Measurements from ENCODE around the gene CCR5AS.
"Not testable (repeated sequence)": the region's sequence is repeated elsewhere in the genome, so short reads cannot be mapped to it uniquely, and the experiment has no call there.

Gene CCR5AS

DNA sequence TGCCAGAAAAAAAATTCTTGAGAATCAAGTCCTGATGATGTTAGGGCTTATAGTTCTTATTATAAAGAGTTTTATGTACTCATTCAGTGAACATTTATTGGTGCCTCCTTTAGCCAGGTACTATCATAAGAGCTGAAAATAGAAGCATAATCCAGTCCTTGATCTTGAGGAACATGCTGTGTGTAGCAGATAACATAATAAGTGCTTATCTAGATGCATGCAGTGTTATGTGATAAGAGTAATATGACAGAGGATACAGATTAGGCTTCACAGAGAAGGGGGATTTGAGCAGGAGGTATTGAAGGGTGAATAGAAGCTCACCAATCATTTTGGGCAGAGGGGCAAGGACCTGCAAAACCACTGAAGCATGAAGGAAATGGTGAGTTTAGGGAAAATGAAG is 51.9 kb downstream of the CCR5AS start:
- DNase-seq (ENCODE audit: low spot score) = no peak

GRCh38 chr3:46354478-46354877 is 52.4 kb downstream of the CCR5AS start:
- DNase-seq (ENCODE audit: low spot score) = no peak

GRCh38 chr3:46353647-46354410 is 53.0 kb downstream of the CCR5AS start, which contains the start of gene CCR2:
Gene CCR2 (plus strand): TSS chr3:46354111. CDS start chr3:46357528, 3,417 bp downstream.
- no peak for DNase-seq (ENCODE audit: low spot score)

DNA sequence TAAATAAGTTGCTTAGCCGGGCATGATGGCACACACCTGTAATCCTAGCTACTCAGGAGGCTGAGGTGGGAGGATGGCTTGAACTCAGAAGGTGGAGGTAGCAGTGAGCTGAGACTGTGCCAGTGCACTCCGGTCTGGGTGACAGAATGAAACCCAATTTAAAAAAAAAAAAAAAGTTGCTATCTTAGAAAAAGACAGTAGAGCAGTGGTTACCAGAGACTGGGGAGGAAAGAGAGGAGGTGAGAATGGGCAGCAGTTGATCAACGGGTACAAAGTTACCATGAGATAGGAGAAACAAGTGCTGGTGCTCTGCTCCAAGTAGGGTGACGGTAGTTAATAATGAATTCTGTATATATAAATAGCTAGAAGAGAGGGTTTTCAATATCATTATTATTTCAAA is 53.8 kb downstream of the CCR5AS start:
- no peak for DNase-seq (ENCODE audit: low spot score)

GRCh38 chr3:46351646-46352045 is 55.2 kb downstream of the CCR5AS start:
- DNase-seq (ENCODE audit: low spot score) = no peak

DNA sequence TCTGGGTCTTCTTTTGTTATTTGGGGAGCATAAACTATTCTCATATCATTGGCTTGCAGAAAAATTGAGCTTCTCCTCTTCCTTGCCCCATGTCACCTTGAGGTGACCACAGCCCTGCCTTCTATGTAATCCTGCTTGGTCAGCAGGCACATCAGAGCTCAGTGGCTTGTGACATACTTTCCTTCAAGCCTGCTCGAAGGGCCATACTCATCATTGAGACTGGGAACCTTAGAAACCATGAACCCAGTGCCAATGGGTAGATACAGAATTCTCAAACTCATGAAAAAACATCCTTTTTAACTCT is 56.7 kb downstream of the CCR5AS start:
- DNase-seq (ENCODE audit: low spot score) = no peak

DNA sequence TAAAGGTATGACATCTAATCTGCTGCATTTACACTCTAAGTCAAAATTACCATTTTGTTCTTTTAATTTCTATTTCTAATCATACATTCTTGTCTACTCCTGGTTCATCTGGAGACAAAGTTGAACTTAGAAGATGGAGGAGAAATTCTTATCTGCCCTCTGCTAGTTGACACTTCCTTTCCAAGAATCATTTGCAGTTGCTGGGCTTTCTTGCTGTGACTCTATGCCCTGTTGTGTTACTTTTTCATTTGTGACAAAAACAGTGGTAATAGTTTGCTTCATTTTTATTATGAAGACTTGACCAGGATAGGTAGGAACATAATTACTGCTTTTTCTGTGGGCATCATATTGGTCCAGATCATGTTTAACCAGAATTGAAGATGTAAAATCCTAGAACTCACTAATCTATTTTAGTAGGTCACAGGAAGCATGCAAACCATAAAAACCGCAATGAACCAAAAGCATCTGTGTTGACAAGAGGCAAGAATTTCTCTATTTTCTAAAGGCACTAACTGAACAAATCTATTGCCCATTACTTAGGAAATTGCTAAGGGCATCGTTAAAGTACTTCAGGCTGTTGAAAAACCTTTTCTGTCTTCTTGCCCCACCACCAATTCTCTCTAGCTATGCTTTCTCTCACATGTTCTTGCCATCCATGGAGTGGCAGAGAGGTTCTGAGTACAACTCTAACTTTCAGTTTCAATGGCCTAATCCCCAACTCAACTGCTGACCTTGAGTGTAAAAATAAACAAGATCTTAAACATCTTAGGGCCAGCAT is 57.2 kb downstream of the CCR5AS start:
- no peak for DNase-seq (ENCODE audit: low spot score)

DNA sequence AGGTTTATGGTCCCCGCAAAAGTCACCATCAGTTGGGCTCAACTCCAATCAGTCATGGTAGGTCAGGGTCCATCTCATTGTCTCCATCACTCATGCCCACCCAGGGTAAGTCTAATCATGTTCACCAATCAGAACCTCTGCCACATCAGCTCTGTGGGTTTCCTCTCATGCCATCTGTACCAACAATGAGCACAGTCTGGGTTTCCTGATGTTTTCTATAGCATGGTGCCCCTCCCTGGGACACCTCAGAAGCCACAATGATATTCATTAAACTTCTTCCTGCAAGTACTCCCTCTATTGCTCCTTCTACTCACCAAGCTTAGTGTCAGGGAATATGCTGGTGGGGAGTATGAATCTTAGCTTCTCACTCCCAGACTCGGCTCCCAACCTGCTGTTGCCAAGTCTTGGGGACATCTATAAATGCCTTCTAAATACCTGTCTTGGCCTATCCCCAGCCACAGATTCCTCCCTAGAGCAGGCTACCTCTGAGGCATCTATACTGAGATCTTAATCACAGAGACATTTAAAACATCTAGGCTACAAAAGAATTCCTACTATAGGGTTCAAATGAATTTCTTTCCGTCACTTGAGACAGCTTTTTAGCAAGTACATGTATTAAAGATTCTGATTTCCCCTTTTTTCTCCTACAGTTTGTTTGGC is 57.9 kb downstream of the CCR5AS start:
- no peak for DNase-seq (ENCODE audit: low spot score)

DNA sequence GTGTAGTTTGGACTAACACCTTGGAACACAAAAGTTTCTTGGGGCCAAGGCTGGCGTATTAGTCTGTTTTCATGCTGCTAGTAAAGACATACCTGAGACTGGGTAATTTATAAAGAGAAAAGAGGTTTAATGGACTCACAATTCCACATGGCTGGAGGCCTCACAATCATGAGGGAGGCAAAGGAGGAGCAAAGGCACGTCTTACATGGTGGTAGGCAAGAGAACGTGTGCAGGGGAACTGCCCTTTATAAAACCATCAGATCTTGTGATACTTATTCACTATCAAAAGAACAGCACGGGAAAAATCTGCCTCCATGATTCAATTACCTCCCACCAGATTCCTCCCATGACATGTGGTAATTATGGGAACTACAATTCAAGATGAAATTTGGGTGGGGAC is 62.4 kb downstream of the CCR5AS start:
- no peak for DNase-seq (ENCODE audit: low spot score)

GRCh38 chr3:46338840-46339239 is 68.0 kb downstream of the CCR5AS start:
- DNase-seq (ENCODE audit: low spot score) = no peak

DNA sequence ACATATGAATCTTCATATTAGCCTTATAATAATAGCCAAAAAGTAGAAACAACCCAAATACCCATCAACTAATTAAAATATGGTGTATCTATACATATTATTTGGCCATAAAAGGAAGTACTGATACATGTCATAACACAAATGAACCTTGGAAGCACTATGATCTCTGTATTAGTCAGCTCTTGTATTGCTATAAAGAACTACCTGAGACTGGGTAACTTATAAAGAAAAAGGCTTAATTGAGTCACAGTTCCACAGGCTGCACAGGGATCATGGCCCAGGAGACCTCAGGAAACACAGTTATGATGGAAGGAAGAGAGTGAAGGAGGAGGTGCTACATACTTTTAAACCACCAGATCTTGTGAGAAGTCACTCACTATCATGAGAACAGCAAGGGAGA is 69.0 kb downstream of the CCR5AS start:
- no peak for DNase-seq (ENCODE audit: low spot score)

- no peak for DNase-seq (ENCODE audit: low spot score)
Measured at GRCh38 chr3:46335541-46335940, 71.3 kb downstream of the CCR5AS start.

DNA sequence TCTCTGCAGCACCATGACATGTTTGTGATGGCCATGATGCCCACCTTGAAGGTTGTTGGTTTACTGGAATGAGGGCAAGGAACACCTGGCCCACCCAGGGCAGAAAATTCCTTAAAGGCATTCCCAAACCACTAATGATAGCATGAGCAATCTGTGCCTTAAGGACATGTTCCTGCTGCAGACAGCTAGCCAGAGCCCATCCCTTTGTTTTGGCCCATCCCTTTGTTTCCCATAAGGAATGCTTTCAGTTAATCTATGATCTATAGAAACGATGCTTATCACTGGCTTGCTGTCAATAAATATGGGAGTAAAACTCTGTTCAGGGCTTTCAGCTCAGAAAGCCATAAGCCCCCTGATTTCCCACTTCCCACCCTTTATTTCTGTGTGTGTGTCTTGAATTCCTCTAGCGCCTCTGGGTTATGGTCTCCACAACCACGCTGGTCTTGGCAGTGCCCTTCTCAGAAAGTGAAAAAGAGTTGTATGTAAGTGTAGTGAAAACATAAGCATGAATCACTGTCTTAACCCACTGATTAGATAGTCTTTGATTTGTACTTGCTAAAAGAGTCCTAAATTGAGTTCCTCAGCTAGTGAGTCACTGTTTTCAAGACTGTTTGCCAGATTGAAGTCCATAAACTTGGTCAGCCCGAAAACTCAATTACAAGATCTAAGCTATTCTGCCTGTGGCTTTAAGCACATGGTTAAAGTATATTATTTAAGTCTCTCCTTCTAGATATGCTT is 72.0 kb downstream of the CCR5AS start:
- DNase-seq (ENCODE audit: low spot score) = no peak

- not testable (repeated sequence) for DNase-seq (ENCODE audit: low spot score)
Measured at GRCh38 chr3:46330676-46331075, 76.2 kb downstream of the CCR5AS start.

GRCh38 chr3:46325645-46326300 is 81.1 kb downstream of the CCR5AS start:
- DNase-seq (ENCODE audit: low spot score) = no peak

- no peak for DNase-seq (ENCODE audit: low spot score)
Measured at GRCh38 chr3:46324036-46324435, 82.8 kb downstream of the CCR5AS start.

GRCh38 chr3:46321461-46322104 is 85.3 kb downstream of the CCR5AS start:
- DNase-seq (ENCODE audit: low spot score) = no peak

- DNase-seq (ENCODE audit: low spot score) = no peak
Measured at GRCh38 chr3:46318207-46318927, 88.5 kb downstream of the CCR5AS start.

GRCh38 chr3:46316206-46316605 is 90.7 kb downstream of the CCR5AS start:
- no peak for DNase-seq (ENCODE audit: low spot score)

DNA sequence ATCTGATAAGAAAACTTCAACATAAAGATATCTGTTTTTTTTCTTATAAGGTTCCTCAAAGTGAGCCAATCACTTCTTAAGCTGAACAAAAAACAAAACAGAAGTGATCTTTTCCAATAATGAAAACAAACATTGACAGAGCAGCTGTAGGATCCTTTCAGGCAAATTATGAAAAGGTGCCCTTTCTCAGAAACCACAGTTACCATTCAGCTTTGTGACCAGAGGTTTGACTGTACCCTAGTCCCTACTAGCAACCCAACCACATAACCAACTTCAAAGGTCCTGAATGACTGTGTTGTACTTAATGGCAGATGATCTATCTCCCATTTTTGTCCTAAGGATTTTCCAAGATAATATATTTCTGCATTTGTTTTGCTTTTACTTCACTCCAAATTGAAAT is 92.3 kb downstream of the CCR5AS start:
- DNase-seq (ENCODE audit: low spot score) = no peak

Measured in Ammon's horn (tissue), 1 donor.